K562 (cell line): ENCODE measurements around the gene YBEY. TPM values are rescaled to one million over a fixed set of nuclear protein-coding genes. Genes with fewer than 3 reads are reported as not detected.

Experiments
- CBFA2T2 ChIP-seq: fragments of 450-650 bp; conservative IDR thresholded peaks from 2 replicates; pipeline ENCODE4 v1.6.1; 2017; ENCODE audit warnings: mild to moderate bottlenecking
- CBX2 ChIP-seq: fragments of 200-600 bp; sonication (generic); IDR thresholded peaks from one replicate; pipeline ENCODE4 v1.6.1; 2012; ENCODE audit warnings: mild to moderate bottlenecking, low read length, inconsistent platforms; ENCODE audit not compliant: insufficient read depth, poor library complexity, severe bottlenecking
- FOXK2 ChIP-seq, 2 experiments: fragments of 450-650 bp; IDR thresholded peaks in 1 of 2; conservative IDR thresholded peaks in 1 of 2; 2 replicates each; pipeline ENCODE4 v1.6.1; 2016; ENCODE audit warnings: low read depth in 2 of 2, mild to moderate bottlenecking in 1 of 2
- HES1 ChIP-seq: fragments of 450-650 bp; IDR thresholded peaks from 2 replicates; pipeline ENCODE4 v1.6.1; 2016; ENCODE audit warnings: low read depth, mild to moderate bottlenecking, moderate library complexity
- MCM2 ChIP-seq: fragments of 450-650 bp; IDR thresholded peaks from 2 replicates; pipeline ENCODE4 v1.6.1; 2017; ENCODE audit warnings: low read depth, mild to moderate bottlenecking
- MCM3 ChIP-seq: fragments of 450-650 bp; IDR thresholded peaks from 2 replicates; pipeline ENCODE4 v1.6.1; 2016
- NBN ChIP-seq: fragments of 450-650 bp; IDR thresholded peaks from 2 replicates; pipeline ENCODE4 v1.6.1; 2016; ENCODE audit warnings: low read depth, mild to moderate bottlenecking
- NFIC ChIP-seq: fragments of 450-650 bp; IDR thresholded peaks from 2 replicates; pipeline ENCODE4 v1.6.1; 2017; ENCODE audit warnings: mild to moderate bottlenecking, inconsistent platforms
- PKNOX1 ChIP-seq: fragments of 450-650 bp; IDR thresholded peaks from 2 replicates; pipeline ENCODE4 v1.6.1; 2016
- RCOR1 ChIP-seq, 2 experiments: IDR thresholded peaks; 2 replicates each; pipeline ENCODE4 v1.6.1; 2012; ENCODE audit warnings: low read depth in 2 of 2, low read length in 2 of 2, borderline replicate concordance in 1 of 2, improper control_type of control experiment in 1 of 2
- SMARCA4 ChIP-seq: fragments of 450-650 bp; IDR thresholded peaks from 2 replicates; pipeline ENCODE4 v1.6.1; 2016
- SPI1 ChIP-seq: IDR thresholded peaks from 2 replicates; pipeline ENCODE4 v1.6.1; 2011; ENCODE audit warnings: low read depth, low read length, control low read depth, borderline replicate concordance
- SREBF2 ChIP-seq: sonication (generic); formaldehyde crosslinking; IDR thresholded peaks from 2 replicates; pipeline ENCODE4 v1.4.0; 2020; ENCODE audit warnings: mild to moderate bottlenecking, missing genetic modification reagents
- TOE1 ChIP-seq, 2 experiments: fragments of 450-650 bp in 1 of 2; sonication (generic) in 1 of 2; formaldehyde crosslinking in 1 of 2; IDR thresholded peaks; 2 replicates each; pipeline versions ENCODE4 v1.7.1 to v1.8.0; 2016 to 2022; ENCODE audit warnings: borderline replicate concordance in 2 of 2, mild to moderate bottlenecking in 2 of 2, antibody characterized with exemption in 1 of 2, inconsistent platforms in 1 of 2, low read depth in 1 of 2, missing genetic modification reagents in 1 of 2, moderate library complexity in 1 of 2
- ZBTB9 ChIP-seq: fragments of 450-650 bp; formaldehyde crosslinking; IDR thresholded peaks from 2 replicates; pipeline ENCODE4 v1.4.0; 2020; ENCODE audit warnings: mild to moderate bottlenecking, moderate library complexity
- ZFPM2 ChIP-seq: fragments of 250-450 bp; sonication (Bioruptor Pico); IDR thresholded peaks from 2 replicates; pipeline ENCODE4 v1.5.1; 2022; ENCODE audit warnings: mild to moderate bottlenecking
- ZFX ChIP-seq: sonication (generic); formaldehyde crosslinking; IDR thresholded peaks from 2 replicates; pipeline ENCODE4 v1.8.0; 2022; ENCODE audit warnings: mild to moderate bottlenecking, missing genetic modification reagents, moderate library complexity
- ZNF253 ChIP-seq: fragments of 250-450 bp; sonication (Bioruptor Pico); conservative IDR thresholded peaks from 2 replicates; pipeline ENCODE4 v1.6.1; 2021; ENCODE audit warnings: mild to moderate bottlenecking
- ZNF75A ChIP-seq: fragments of 450-650 bp; formaldehyde crosslinking; IDR thresholded peaks from 2 replicates; pipeline ENCODE4 v1.4.0; 2020; ENCODE audit warnings: mild to moderate bottlenecking
- ZNF778 ChIP-seq: fragments of 450-650 bp; formaldehyde crosslinking; IDR thresholded peaks from 2 replicates; pipeline ENCODE4 v1.4.0; 2020; ENCODE audit warnings: mild to moderate bottlenecking, moderate library complexity
- polyA plus RNA-seq, 8 experiments: library from polyadenylated mRNA; depleted of rRNA in 4 of 8; stranded (reverse) in 5 of 8; unstranded in 3 of 8; fragments of >200 nt; fragmentation: Nextera tagmentation in 2 of 8; fragmentation: Illumina TruSeq in 1 of 8; extraction: Ambion mirVana in 2 of 8; extraction: Trizol in 1 of 8; gene quantifications; 2 replicates each; pipeline versions ENCODE4 v1.2.1 to v1.2.3, GENCODE V29; 2011 to 2014; ENCODE audit warnings: inconsistent platforms in 1 of 8, missing spikeins in 1 of 8
- total RNA-seq, 7 experiments: library from RNA; depleted of rRNA in 6 of 7; stranded (reverse); fragments of >200 nt in 6 of 7; fragmentation: Illumina TruSeq in 2 of 7; extraction: Trizol in 2 of 7; gene quantifications; 2 replicates each; pipeline versions ENCODE4 v1.2.1 to v1.2.3, GENCODE V29; 2011 to 2021; ENCODE audit warnings: low replicate concordance in 1 of 7
- TF ChIP-seq, protein P1 (sequence below): sonication (generic); formaldehyde crosslinking; IDR thresholded peaks from 2 replicates; pipeline ENCODE4 v1.9.0; 2022; ENCODE audit warnings: mild to moderate bottlenecking, missing genetic modification reagents
- TF ChIP-seq, protein P2 (sequence below), 3 experiments: fragments of 200-800 bp in 1 of 3; fragments of 250-450 bp in 1 of 3; fragments of 450-650 bp in 1 of 3; sonication (Bioruptor Pico) in 1 of 3; sonication (Bioruptor generic) in 1 of 3; formaldehyde crosslinking in 1 of 3; IDR thresholded peaks; 2 replicates each; pipeline versions ENCODE4 v1.6.1 to v1.8.0; 2016 to 2022; ENCODE audit warnings: mild to moderate bottlenecking in 2 of 3, missing genetic modification characterization in 2 of 3, missing compliant biosample characterization in 1 of 3, moderate library complexity in 1 of 3

Gene YBEY
- total and polyA plus RNA-seq, 9 of the 15 experiments (the other 6 are each of a cell fraction or from before 2014, with no cell fraction given), result 6.4 to 28.0 (median 12.4) TPM

DNA sequence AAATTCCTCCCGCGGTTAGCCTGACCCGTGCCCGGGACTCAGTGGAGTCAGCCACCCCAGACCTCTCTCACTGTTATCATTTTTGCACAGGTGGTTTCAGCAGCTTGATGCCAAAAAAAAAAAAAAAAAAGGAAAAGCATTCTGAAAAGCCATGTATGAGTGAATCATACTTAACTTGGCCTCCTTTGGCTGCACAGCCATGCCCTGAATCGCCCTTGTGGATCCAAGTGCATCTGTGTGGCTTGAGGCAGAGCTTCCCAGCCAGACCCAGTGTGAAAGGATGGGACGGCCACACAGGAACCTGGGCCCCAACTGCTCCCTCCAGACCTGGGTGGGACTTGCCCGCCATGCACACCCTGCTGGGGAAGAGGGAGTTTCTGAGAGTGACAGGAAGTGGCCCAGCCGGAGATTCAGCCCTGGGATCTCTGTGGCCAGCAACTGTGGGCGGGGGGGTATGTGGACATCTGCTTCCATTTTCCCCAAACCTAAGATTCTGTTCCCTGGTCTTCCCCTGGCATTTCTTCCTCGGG is 8.6 kb downstream of the YBEY start (continued):
- no peak for TF ChIP-seq ZFPM2 (CRISPR knock-in tag)
- peak; percentile 89 for TF ChIP-seq PKNOX1
- no peak for TF ChIP-seq RCOR1 (IDR thresholded peaks at IDR 0.05; ENCODE audit: borderline replicate concordance in 1 of 2, low read depth in 2 of 2, low read length in 2 of 2)
- peak; percentile 44; the same call in 1 of the 2 replicates for TF ChIP-seq TOE1 (IDR thresholded peaks at IDR 0.05; ENCODE audit: borderline replicate concordance)
- TF ChIP-seq TOE1 (CRISPR knock-in tag; IDR thresholded peaks at IDR 0.05; ENCODE audit: borderline replicate concordance, low read depth), result no peak
- peak; percentile 64 for TF ChIP-seq ZFX (CRISPR knock-in tag)
- TF ChIP-seq NFIC, result peak; percentile 71
- TF ChIP-seq ZBTB9 (CRISPR knock-in tag), result peak; percentile 89
- TF ChIP-seq, protein P1, sequence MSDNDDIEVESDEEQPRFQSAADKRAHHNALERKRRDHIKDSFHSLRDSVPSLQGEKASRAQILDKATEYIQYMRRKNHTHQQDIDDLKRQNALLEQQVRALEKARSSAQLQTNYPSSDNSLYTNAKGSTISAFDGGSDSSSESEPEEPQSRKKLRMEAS (CRISPR knock-in tag), result peak; percentile 45
- TF ChIP-seq ZNF778 (CRISPR knock-in tag), result no peak
- TF ChIP-seq MCM2, result no peak
- TF ChIP-seq MCM3, result no peak
- peak in 1 of 2 experiments; percentile 41; a peak in 1 of 4 replicates for TF ChIP-seq FOXK2 (conservative IDR thresholded peaks at IDR 0.05 in 1 of 2, IDR thresholded peaks at IDR 0.05 in 1 of 2; ENCODE audit: low read depth in 2 of 2)
- no peak for TF ChIP-seq ZNF75A (CRISPR knock-in tag)
- TF ChIP-seq SREBF2 (CRISPR knock-in tag), result no peak
- TF ChIP-seq HES1, result peak; percentile 80
- TF ChIP-seq, protein P2, sequence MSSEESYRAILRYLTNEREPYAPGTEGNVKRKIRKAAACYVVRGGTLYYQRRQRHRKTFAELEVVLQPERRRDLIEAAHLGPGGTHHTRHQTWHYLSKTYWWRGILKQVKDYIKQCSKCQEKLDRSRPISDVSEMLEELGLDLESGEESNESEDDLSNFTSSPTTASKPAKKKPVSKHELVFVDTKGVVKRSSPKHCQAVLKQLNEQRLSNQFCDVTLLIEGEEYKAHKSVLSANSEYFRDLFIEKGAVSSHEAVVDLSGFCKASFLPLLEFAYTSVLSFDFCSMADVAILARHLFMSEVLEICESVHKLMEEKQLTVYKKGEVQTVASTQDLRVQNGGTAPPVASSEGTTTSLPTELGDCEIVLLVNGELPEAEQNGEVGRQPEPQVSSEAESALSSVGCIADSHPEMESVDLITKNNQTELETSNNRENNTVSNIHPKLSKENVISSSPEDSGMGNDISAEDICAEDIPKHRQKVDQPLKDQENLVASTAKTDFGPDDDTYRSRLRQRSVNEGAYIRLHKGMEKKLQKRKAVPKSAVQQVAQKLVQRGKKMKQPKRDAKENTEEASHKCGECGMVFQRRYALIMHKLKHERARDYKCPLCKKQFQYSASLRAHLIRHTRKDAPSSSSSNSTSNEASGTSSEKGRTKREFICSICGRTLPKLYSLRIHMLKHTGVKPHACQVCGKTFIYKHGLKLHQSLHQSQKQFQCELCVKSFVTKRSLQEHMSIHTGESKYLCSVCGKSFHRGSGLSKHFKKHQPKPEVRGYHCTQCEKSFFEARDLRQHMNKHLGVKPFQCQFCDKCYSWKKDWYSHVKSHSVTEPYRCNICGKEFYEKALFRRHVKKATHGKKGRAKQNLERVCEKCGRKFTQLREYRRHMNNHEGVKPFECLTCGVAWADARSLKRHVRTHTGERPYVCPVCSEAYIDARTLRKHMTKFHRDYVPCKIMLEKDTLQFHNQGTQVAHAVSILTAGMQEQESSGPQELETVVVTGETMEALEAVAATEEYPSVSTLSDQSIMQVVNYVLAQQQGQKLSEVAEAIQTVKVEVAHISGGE (CRISPR knock-in tag; IDR thresholded peaks at IDR 0.05), result peak in 1 of 3 experiments; percentile 62; a peak in 1 of 6 replicates
- TF ChIP-seq CBFA2T2, result peak; percentile 74
- peak; percentile 79; the same call in 1 of the 2 replicates for TF ChIP-seq NBN
- TF ChIP-seq CBX2, result no peak
- TF ChIP-seq SPI1, result peak; percentile 85
- no peak for TF ChIP-seq ZNF253 (CRISPR knock-in tag)
- peak; percentile 77 for TF ChIP-seq SMARCA4
